GM12892 (cell line): Measurements from ENCODE around the gene QRFP.

ENCODE experiments used
- POLR2A ChIP-seq: IDR thresholded peaks from 2 replicates; pipeline ENCODE4 v1.6.1; 2011; ENCODE audit warnings: low read depth, low read length, control low read depth
- POLR2AphosphoS5 ChIP-seq: IDR thresholded peaks from 2 replicates; pipeline ENCODE4 v1.6.1; 2011; ENCODE audit warnings: low read depth, low read length, control low read depth

- TF ChIP-seq POLR2A: no peak
- TF ChIP-seq POLR2AphosphoS5: no peak
Measured at GRCh38 chr9:130905125-130905901, 8.7 kb upstream of the QRFP start.
